Mesodermal cell (in vitro differentiated cells): Measurements from ENCODE around the gene CADM3.

Experiments
- H3K27ac ChIP-seq: 2 replicates; pipeline ENCODE4 v1.7.0; 2013; ENCODE audit warnings: mild to moderate bottlenecking, low read depth, low read length, moderate library complexity; ENCODE audit not compliant: severe bottlenecking
- H3K36me3 ChIP-seq: 2 replicates; pipeline ENCODE4 v1.7.1; 2013; ENCODE audit warnings: mild to moderate bottlenecking, low read length, moderate library complexity; ENCODE audit not compliant: control insufficient read depth, insufficient read depth
- H3K4me1 ChIP-seq: one replicate; pipeline ENCODE4 v1.7.1; 2013; ENCODE audit warnings: mild to moderate bottlenecking, low read length; ENCODE audit not compliant: insufficient read depth, control insufficient read depth, poor library complexity, severe bottlenecking
- H3K4me3 ChIP-seq: 2 replicates; pipeline ENCODE4 v1.7.0; 2013; ENCODE audit warnings: low read length, control low read depth, mild to moderate bottlenecking; ENCODE audit not compliant: insufficient read depth, poor library complexity, severe bottlenecking; ENCODE audit errors: extremely low read depth
- H3K9me3 ChIP-seq: 2 replicates; pipeline ENCODE4 v1.7.1; 2013; ENCODE audit warnings: mild to moderate bottlenecking, low read length, moderate library complexity; ENCODE audit not compliant: control insufficient read depth
- WGBS, 2 experiments: methylation state at CpG; one replicate each; pipeline ENCODE4 v1.1.5; 2013; ENCODE audit warnings: missing lambda C conversion rate in 2 of 2; ENCODE audit not compliant: insufficient coverage in 2 of 2; 5-methylcytosine and 5-hydroxymethylcytosine counted together

CADM3 gene

GRCh38 chr1:159207080-159207479 lies 35.7 kb downstream of the CADM3 start:
- no peak overlapping the region for H3K4me3 ChIP-seq
- no peak overlapping the region for H3K27ac ChIP-seq
- 82 to 93% methylated on average over 3 of the region's 5 CpGs for WGBS, 2 experiments
- no peaks in the 10 kb centered on the region for H3K36me3 ChIP-seq
- no peaks in the 10 kb centered on the region for H3K9me3 ChIP-seq
- H3K4me1 ChIP-seq: peaks cover 2% of the 10 kb centered on the region

DNA sequence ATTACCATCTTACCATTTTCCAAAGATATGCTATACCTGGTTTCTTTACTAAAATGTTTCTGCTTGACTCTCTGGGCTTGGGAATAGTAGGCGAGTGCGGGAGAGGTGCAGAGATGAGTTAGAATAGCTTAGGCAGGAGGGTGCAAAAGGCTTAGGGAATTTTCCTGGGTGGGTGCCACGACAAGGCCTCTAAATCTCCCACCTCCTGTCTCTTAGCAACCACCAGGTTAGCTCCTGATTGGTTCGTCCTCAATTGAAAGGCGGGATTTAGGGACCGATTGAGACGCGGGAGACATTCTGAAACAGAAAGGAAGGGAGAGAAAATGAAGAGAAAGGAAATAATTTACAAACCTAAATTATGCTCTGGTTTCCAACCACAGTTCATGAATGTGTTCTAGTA lies 36.4 kb downstream of the CADM3 start:
- WGBS, 2 experiments: 61% methylated on average over 6 of the region's 8 CpGs; no CpG with 5 or more reads in 1 of the 2 experiments
- H3K9me3 ChIP-seq: no peaks in the 10 kb centered on the region
- H3K4me3 ChIP-seq: no peak overlapping the region
- peaks cover 2% of the 10 kb centered on the region for H3K4me1 ChIP-seq
- no peaks in the 10 kb centered on the region for H3K36me3 ChIP-seq
- no peak overlapping the region for H3K27ac ChIP-seq

- peaks cover 2% of the 10 kb centered on the region for H3K4me1 ChIP-seq
- 0 to 6% methylated on average over 1 to 2 of the region's 7 CpGs for WGBS, 2 experiments
- H3K27ac ChIP-seq: no peak overlapping the region
- no peaks in the 10 kb centered on the region for H3K36me3 ChIP-seq
- peaks cover 2% of the 10 kb centered on the region for H3K9me3 ChIP-seq
- H3K4me3 ChIP-seq: no peak overlapping the region
Observed at GRCh38 chr1:159208175-159208825, 36.9 kb downstream of the CADM3 start.

GRCh38 chr1:159209061-159209460 lies 37.6 kb downstream of the CADM3 start:
- Histone ChIP-seq H3K27ac (no peak overlapping the region), H3K4me3 (no peak overlapping the region), H3K36me3 (no peaks in the 10 kb centered on the region), H3K9me3 (peaks cover 8% of the 10 kb centered on the region), H3K4me1 (peaks cover 2% of the 10 kb centered on the region)
- 88 to 90% methylated on average over 5 to 7 of the region's 7 CpGs for WGBS, 2 experiments

- 45 to 62% methylated on average over 8 to 9 of the region's 11 CpGs for WGBS, 2 experiments
- Histone ChIP-seq H3K9me3 (peaks cover 8% of the 10 kb centered on the region), H3K27ac (no peak overlapping the region), H3K36me3 (no peaks in the 10 kb centered on the region), H3K4me1 (no peaks in the 10 kb centered on the region), H3K4me3 (no peak overlapping the region)
Observed at GRCh38 chr1:159211331-159212136, 40.1 kb downstream of the CADM3 start.

DNA sequence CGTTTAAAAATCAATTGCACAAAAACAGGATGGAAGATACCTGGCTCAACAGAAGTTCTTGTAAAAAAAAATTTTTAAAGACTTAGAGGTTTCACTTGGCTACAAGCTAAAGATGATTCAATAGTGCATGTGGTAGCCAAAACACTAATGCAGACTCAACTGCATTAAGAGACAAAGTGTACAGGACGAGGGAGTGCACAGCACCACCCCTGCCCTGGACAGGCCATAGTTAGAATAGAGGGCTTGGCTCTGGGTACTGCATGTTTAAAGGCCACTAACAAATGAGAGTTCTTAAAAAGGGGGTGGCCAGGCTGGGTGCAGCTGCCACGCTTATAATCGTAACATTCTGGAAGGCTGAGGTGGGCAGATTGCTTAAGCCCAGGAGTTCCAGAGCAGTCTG lies 41.2 kb downstream of the CADM3 start:
- H3K27ac ChIP-seq: no peak overlapping the region
- no peak overlapping the region for H3K4me3 ChIP-seq
- H3K9me3 ChIP-seq: peaks cover 8% of the 10 kb centered on the region
- 87 to 100% methylated on average over 2 of the region's 4 CpGs for WGBS, 2 experiments
- H3K4me1 ChIP-seq: no peaks in the 10 kb centered on the region
- H3K36me3 ChIP-seq: no peaks in the 10 kb centered on the region

- Histone ChIP-seq H3K9me3 (peaks cover 8% of the 10 kb centered on the region), H3K27ac (no peak overlapping the region), H3K4me1 (no peaks in the 10 kb centered on the region), H3K36me3 (no peaks in the 10 kb centered on the region), H3K4me3 (no peak overlapping the region)
- WGBS, 2 experiments: 0% methylated on average over 2 of the region's 5 CpGs; no CpG with 5 or more reads in 1 of the 2 experiments
Observed at GRCh38 chr1:159214149-159214760, 42.8 kb downstream of the CADM3 start.

- H3K4me1 ChIP-seq: no peaks in the 10 kb centered on the region
- no peak overlapping the region for H3K4me3 ChIP-seq
- H3K27ac ChIP-seq: no peak overlapping the region
- 45 to 58% methylated on average over 9 to 13 of the region's 14 CpGs for WGBS, 2 experiments
- H3K36me3 ChIP-seq: no peaks in the 10 kb centered on the region
- H3K9me3 ChIP-seq: no peaks in the 10 kb centered on the region
Observed at GRCh38 chr1:159218649-159219636, 47.5 kb downstream of the CADM3 start.

- H3K4me3 ChIP-seq: no peak overlapping the region
- H3K36me3 ChIP-seq: no peaks in the 10 kb centered on the region
- H3K27ac ChIP-seq: no peak overlapping the region
- 100% methylated on average over 2 of the region's 5 CpGs for WGBS, 2 experiments
- H3K9me3 ChIP-seq: no peaks in the 10 kb centered on the region
- H3K4me1 ChIP-seq: no peaks in the 10 kb centered on the region
Observed at GRCh38 chr1:159222075-159222865, 50.9 kb downstream of the CADM3 start.
